Mesendoderm (in vitro differentiated cells): ENCODE results near the gene HDHD5.

ENCODE experiments used
- DNase-seq: peaks from one replicate; pipeline ENCODE4 v3.0.0; 2013
- H2AK5ac ChIP-seq: 2 replicates; pipeline ENCODE4 v1.6.1; 2013; ENCODE audit warnings: low read length, inconsistent platforms
- H2BK120ac ChIP-seq: 2 replicates; pipeline ENCODE4 v1.6.1; 2013; ENCODE audit warnings: low read depth, mild to moderate bottlenecking, low read length, moderate library complexity, mixed read lengths
- H2BK15ac ChIP-seq: replicated peaks from 2 replicates; pipeline ENCODE4 v1.6.1; 2013; ENCODE audit warnings: low read depth, mild to moderate bottlenecking, moderate library complexity
- H2BK5ac ChIP-seq: 2 replicates; pipeline ENCODE4 v1.6.1; 2013; ENCODE audit warnings: low read length, inconsistent platforms
- H3K18ac ChIP-seq: 2 replicates; pipeline ENCODE4 v1.6.1; 2013; ENCODE audit warnings: mild to moderate bottlenecking, low read length, mixed read lengths
- H3K23ac ChIP-seq: one replicate; pipeline ENCODE4 v1.6.1; 2013; ENCODE audit warnings: low read length
- H3K27ac ChIP-seq: 2 replicates; pipeline ENCODE4 v1.5.1; 2013; ENCODE audit warnings: low read depth, mild to moderate bottlenecking, inconsistent platforms, low read length, moderate library complexity
- H3K27me3 ChIP-seq: 2 replicates; pipeline ENCODE4 v1.6.1; 2013; ENCODE audit warnings: low read length, control low read depth, mild to moderate bottlenecking, inconsistent platforms; ENCODE audit not compliant: insufficient read depth, poor library complexity
- H3K36me3 ChIP-seq: 2 replicates; pipeline ENCODE4 v1.6.1; 2013; ENCODE audit warnings: low read length, inconsistent platforms; ENCODE audit not compliant: control insufficient read depth, insufficient read depth
- H3K4ac ChIP-seq: one replicate; pipeline ENCODE4 v1.6.1; 2013; ENCODE audit warnings: low read depth, mild to moderate bottlenecking, low read length, moderate library complexity
- H3K4me1 ChIP-seq: 2 replicates; pipeline ENCODE4 v1.6.1; 2013; ENCODE audit warnings: low read depth, low read length, inconsistent platforms; ENCODE audit not compliant: control insufficient read depth
- H3K4me2 ChIP-seq: 2 replicates; pipeline ENCODE4 v1.6.1; 2013; ENCODE audit warnings: low read length
- H3K4me3 ChIP-seq: 2 replicates; pipeline ENCODE4 v1.5.1; 2013; ENCODE audit warnings: mild to moderate bottlenecking, low read length
- H3K56ac ChIP-seq: one replicate; pipeline ENCODE4 v1.6.1; 2013; ENCODE audit warnings: low read length
- H3K79me1 ChIP-seq: 2 replicates; pipeline ENCODE4 v1.6.1; 2013; ENCODE audit warnings: low read length, inconsistent platforms
- H3K79me2 ChIP-seq: 2 replicates; pipeline ENCODE4 v1.6.1; 2013; ENCODE audit warnings: mild to moderate bottlenecking, low read length; ENCODE audit not compliant: control insufficient read depth, insufficient read depth
- H3K9ac ChIP-seq: 2 replicates; pipeline ENCODE4 v1.6.1; 2013; ENCODE audit warnings: low read length, inconsistent platforms
- H4K5ac ChIP-seq: one replicate; pipeline ENCODE4 v1.6.1; 2013; ENCODE audit warnings: low read length
- H4K8ac ChIP-seq: one replicate; pipeline ENCODE4 v1.6.1; 2013; ENCODE audit warnings: low read depth, mild to moderate bottlenecking, control low read depth, low read length, moderate library complexity
- WGBS: extraction: QIAGEN DNeasy Blood & Tissue Kit; methylation state at CpG from one replicate; pipeline ENCODE4 v1.1.7; 2013; ENCODE audit warnings: low lambda C conversion rate, missing lambda C conversion rate; ENCODE audit not compliant: insufficient coverage; ENCODE audit errors: extremely low coverage; 5-methylcytosine and 5-hydroxymethylcytosine counted together

HDHD5 gene

DNA sequence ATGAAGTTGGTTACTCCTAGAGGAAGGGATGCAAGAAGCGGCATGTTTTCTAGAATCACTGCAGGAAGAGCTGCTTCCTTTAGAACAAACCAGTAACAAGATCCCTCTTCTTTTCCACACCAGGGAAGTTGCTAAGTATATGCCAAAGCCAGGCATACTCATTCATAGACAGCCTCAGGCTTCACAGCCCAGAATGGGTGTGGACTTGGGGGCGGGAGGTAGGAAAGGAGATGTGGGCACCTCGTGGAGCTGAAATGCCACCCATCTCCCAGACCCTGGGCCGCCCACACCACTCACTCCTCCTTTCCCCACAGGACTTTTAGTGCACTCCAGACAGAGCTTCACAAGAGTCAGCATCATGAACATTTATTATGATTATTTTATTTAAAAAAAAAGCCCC is 21.9 kb downstream of the HDHD5 start:
- no CpG with 5 or more reads among the region's 4 CpGs for WGBS
- H3K4me3 ChIP-seq = no peak overlapping the region
- H2BK120ac ChIP-seq = no peak overlapping the region

DNA sequence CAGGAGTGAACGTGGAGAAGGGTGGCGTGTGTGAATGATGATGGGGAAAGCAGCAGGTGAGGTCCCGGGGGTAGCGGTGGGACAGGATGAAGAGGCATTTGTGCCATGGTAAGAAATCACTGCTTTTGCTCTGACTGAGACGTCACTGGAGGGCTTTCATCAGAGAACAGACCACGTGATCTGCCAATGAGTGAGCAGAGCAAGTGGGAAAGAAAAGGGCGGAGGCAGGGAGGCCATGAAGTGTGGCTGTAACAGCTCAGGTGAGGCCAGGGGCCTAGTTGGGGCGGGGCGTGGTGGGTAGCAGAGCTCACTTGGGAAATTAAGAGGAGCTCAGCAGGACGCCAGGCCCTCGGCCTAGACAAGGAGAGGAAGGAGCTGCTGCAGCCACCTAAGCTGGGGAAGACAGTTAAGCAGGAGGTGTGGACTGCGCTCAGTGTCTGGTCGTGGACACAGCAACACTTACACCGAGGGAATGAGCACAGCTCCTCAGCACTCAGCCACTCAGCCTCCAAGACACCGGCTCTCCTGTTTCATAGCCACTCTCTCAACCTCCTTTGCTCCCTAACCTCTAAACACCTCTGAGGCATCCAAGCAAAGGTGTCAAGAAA is 23.8 kb downstream of the HDHD5 start:
- H4K8ac ChIP-seq = no peak overlapping the region
- no peaks in the 10 kb centered on the region for H3K79me1 ChIP-seq
- H3K4me1 ChIP-seq = no peaks in the 10 kb centered on the region
- H2AK5ac ChIP-seq = no peak overlapping the region
- no peaks in the 10 kb centered on the region for H3K27me3 ChIP-seq
- WGBS = no CpG with 5 or more reads among the region's 15 CpGs
- no peak overlapping the region for H3K23ac ChIP-seq
- no peak for DNase-seq
- no peak overlapping the region for H4K5ac ChIP-seq
- H3K36me3 ChIP-seq = no peaks in the 10 kb centered on the region
- H3K56ac ChIP-seq = no peak overlapping the region
- no peak overlapping the region for H2BK5ac ChIP-seq
- H2BK15ac ChIP-seq = no peak overlapping the region
- H3K4ac ChIP-seq = no peak overlapping the region
- no peak overlapping the region for H3K9ac ChIP-seq
- H3K79me2 ChIP-seq = no peaks in the 10 kb centered on the region
- H3K27ac ChIP-seq = no peak overlapping the region
- H2BK120ac ChIP-seq = no peak overlapping the region
- H3K18ac ChIP-seq = no peak overlapping the region
- H3K4me2 ChIP-seq = no peak overlapping the region
- H3K4me3 ChIP-seq = no peak overlapping the region

More for the DNA sequence above, 21.9 kb downstream of the HDHD5 start:
- Histone ChIP-seq H3K18ac (no peak overlapping the region), H4K8ac (no peak overlapping the region), H3K4me1 (no peaks in the 10 kb centered on the region), H2BK15ac (no peak overlapping the region), H2AK5ac (no peak overlapping the region), H3K27ac (no peak overlapping the region), H3K36me3 (no peaks in the 10 kb centered on the region), H3K56ac (no peak overlapping the region), H3K79me2 (no peaks in the 10 kb centered on the region), H3K9ac (no peak overlapping the region), H4K5ac (no peak overlapping the region), H3K4ac (no peak overlapping the region), H3K23ac (no peak overlapping the region), H3K4me2 (no peak overlapping the region), H2BK5ac (no peak overlapping the region), H3K27me3 (no peaks in the 10 kb centered on the region), H3K79me1 (no peaks in the 10 kb centered on the region)
- no peak for DNase-seq

DNA sequence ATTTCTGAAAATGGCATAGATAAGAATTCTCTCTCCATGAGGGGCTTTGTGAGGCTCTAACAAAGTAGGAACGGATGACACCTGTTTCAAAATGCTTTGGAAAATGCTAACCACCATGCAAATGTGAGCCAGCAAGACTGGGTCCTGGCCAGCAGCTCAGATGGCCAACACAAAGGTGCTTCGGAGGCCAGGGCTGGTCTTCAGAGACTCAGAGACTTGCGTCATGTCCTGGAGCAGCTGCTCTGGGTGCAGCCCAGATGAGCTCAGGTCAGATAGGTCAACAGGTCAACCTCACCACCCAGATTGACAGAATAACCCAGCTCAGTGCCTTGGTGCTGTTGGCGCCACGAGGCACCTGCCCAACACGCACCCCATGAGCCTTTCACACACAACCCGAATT is 25.9 kb downstream of the HDHD5 start:
- Histone ChIP-seq H2BK120ac (no peak overlapping the region), H3K79me1 (no peaks in the 10 kb centered on the region), H3K27me3 (no peaks in the 10 kb centered on the region), H3K36me3 (no peaks in the 10 kb centered on the region), H3K4me2 (no peak overlapping the region), H3K56ac (no peak overlapping the region), H3K4ac (no peak overlapping the region), H3K79me2 (no peaks in the 10 kb centered on the region), H3K4me1 (no peaks in the 10 kb centered on the region), H2BK5ac (no peak overlapping the region), H4K5ac (no peak overlapping the region), H3K4me3 (no peak overlapping the region), H4K8ac (no peak overlapping the region), H3K18ac (no peak overlapping the region), H3K23ac (no peak overlapping the region), H2AK5ac (no peak overlapping the region), H3K9ac (no peak overlapping the region), H3K27ac (no peak overlapping the region), H2BK15ac (no peak overlapping the region)
- WGBS = no CpG with 5 or more reads among the region's 7 CpGs
- no peak for DNase-seq

DNA sequence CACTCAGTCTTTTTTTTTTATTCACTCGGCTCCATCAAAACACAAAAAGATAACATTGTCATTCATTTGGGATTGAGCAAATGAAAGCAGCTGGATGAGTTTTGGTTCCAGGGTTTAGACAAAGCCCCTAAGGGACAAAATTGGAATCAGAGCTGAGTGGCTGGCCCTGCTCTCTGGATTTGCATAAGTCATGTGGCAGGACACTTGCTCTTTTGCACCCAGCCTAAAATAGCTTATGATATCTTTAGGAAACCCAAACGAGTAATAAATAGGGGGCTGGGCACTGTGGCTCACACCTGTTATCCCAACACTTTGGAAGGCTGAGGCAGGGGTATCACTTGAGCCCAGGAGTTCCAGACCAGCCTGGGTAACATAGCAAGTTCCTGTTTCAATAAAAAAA is 27.0 kb downstream of the HDHD5 start:
- H2BK15ac ChIP-seq = no peak overlapping the region
- no peak overlapping the region for H3K18ac ChIP-seq
- no peak overlapping the region for H3K56ac ChIP-seq
- no peak for DNase-seq
- no peaks in the 10 kb centered on the region for H3K79me2 ChIP-seq
- no peaks in the 10 kb centered on the region for H3K79me1 ChIP-seq
- no peak overlapping the region for H3K23ac ChIP-seq
- no peak overlapping the region for H2BK120ac ChIP-seq
- no peaks in the 10 kb centered on the region for H3K27me3 ChIP-seq
- H2AK5ac ChIP-seq = no peak overlapping the region
- H4K8ac ChIP-seq = no peak overlapping the region
- H3K4ac ChIP-seq = no peak overlapping the region
- H3K36me3 ChIP-seq = no peaks in the 10 kb centered on the region
- H3K4me2 ChIP-seq = no peak overlapping the region
- H3K4me1 ChIP-seq = no peaks in the 10 kb centered on the region
- no peak overlapping the region for H3K9ac ChIP-seq
- no peak overlapping the region for H2BK5ac ChIP-seq
- no peak overlapping the region for H3K27ac ChIP-seq
- H4K5ac ChIP-seq = no peak overlapping the region
- no CpG with 5 or more reads among the region's 2 CpGs for WGBS
- H3K4me3 ChIP-seq = no peak overlapping the region

DNA sequence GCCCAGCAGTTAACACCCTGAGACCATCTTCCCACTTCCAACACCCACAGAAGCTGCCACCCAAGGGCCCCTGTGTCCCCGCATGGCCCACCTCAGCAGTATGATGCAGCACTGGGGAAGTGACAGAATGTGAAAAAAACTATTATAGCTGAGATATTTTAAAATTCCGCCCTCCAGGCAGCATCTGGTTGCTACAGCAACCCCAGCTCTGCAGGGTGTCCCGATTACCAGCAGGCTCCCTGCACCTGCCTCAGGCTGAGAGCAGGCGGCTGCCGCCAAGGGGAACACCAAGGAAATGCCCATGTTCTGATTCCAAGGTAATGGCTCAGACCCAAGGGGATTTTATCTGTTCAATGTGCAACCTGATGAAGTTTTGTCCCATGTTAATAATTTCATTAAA is 27.4 kb downstream of the HDHD5 start:
- peak; percentile 49 for DNase-seq
- no CpG with 5 or more reads among the region's 5 CpGs for WGBS
- H3K4me3 ChIP-seq = no peak overlapping the region
- no peak overlapping the region for H3K27ac ChIP-seq
- H3K23ac ChIP-seq = no peak overlapping the region
- H2BK5ac ChIP-seq = no peak overlapping the region
- H3K9ac ChIP-seq = no peak overlapping the region
- H3K79me2 ChIP-seq = no peaks in the 10 kb centered on the region
- H4K5ac ChIP-seq = no peak overlapping the region
- no peak overlapping the region for H3K4ac ChIP-seq
- H2BK15ac ChIP-seq = no peak overlapping the region
- no peak overlapping the region for H3K56ac ChIP-seq
- H2AK5ac ChIP-seq = no peak overlapping the region
- no peak overlapping the region for H2BK120ac ChIP-seq
- no peaks in the 10 kb centered on the region for H3K4me1 ChIP-seq
- no peak overlapping the region for H3K18ac ChIP-seq
- no peak overlapping the region for H4K8ac ChIP-seq
- no peaks in the 10 kb centered on the region for H3K79me1 ChIP-seq
- no peak overlapping the region for H3K4me2 ChIP-seq
- H3K36me3 ChIP-seq = no peaks in the 10 kb centered on the region
- no peaks in the 10 kb centered on the region for H3K27me3 ChIP-seq

DNA sequence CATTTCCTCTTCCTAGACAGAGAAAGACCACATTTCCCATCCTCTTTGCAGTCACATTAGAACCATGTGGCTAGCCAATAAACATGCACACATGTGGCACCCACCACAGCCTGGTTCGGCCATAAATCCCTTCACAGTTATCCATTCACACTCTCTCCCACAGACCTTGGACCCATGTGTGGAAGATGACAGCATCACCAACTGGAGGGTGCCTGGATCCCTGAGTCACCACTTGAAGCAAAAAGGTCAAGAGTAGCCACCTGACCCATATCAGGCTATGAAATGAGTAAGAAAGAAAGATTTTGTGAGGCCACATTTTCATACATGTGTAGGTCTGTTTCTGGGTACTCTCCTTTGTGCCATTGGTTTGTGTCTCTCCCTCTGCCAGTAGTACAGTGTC is 28.9 kb downstream of the HDHD5 start:
- H3K36me3 ChIP-seq = no peaks in the 10 kb centered on the region
- DNase-seq = no peak

More for the DNA sequence above, 28.9 kb downstream of the HDHD5 start:
- Histone ChIP-seq H3K9ac (no peak overlapping the region), H2BK120ac (no peak overlapping the region), H3K23ac (no peak overlapping the region), H4K8ac (no peak overlapping the region), H3K79me2 (no peaks in the 10 kb centered on the region), H2AK5ac (no peak overlapping the region), H3K4me3 (no peak overlapping the region), H3K4ac (no peak overlapping the region), H3K4me2 (no peak overlapping the region), H3K56ac (no peak overlapping the region), H3K18ac (no peak overlapping the region), H2BK15ac (no peak overlapping the region), H3K27me3 (no peaks in the 10 kb centered on the region), H3K79me1 (no peaks in the 10 kb centered on the region), H4K5ac (no peak overlapping the region), H3K27ac (no peak overlapping the region), H3K4me1 (no peaks in the 10 kb centered on the region), H2BK5ac (no peak overlapping the region)
- WGBS = no CpG with 5 or more reads among the region's 1 CpG
